HG03558 (cell line): ENCODE measurements around the gene MSL3B.
"Not testable (repeated sequence)": the region's sequence is repeated elsewhere in the genome, so short reads cannot be mapped to it uniquely, and the experiment has no call there.

ENCODE experiments used
- ATAC-seq: cut with Tn5 transposase; IDR thresholded peaks from one replicate; pipeline ENCODE4 v1.9.1; 2021; ENCODE audit warnings: moderate number of reproducible peaks; ENCODE audit not compliant: unreplicated experiment; ENCODE audit errors: extremely low read depth

The MSL3B gene

GRCh38 chr2:233867993-233868532 lies at the start of gene MSL3B:
Gene MSL3B, minus strand, starts transcription at chr2:233868386.
- no peak for ATAC-seq

GRCh38 chr2:233917116-233917515 lies 48.9 kb upstream of the MSL3B start, which contains the start of gene TRPM8:
Gene TRPM8, plus strand, starts transcription at chr2:233917373. Its CDS starts 9,165 bp downstream, at chr2:233926538.
- ATAC-seq, result no peak

GRCh38 chr2:233915128-233915527 lies 46.9 kb upstream of the MSL3B start:
- ATAC-seq, result no peak

GRCh38 chr2:233912691-233913423 lies 44.7 kb upstream of the MSL3B start:
- ATAC-seq, result no peak

- ATAC-seq, result no peak
Measured at GRCh38 chr2:233907627-233908026, 39.4 kb upstream of the MSL3B start.

GRCh38 chr2:233905945-233906344 lies 37.8 kb upstream of the MSL3B start:
- no peak for ATAC-seq

- ATAC-seq, result no peak
Measured at GRCh38 chr2:233901884-233902283, 33.7 kb upstream of the MSL3B start.

- ATAC-seq, result no peak
Measured at GRCh38 chr2:233901367-233901766, 33.2 kb upstream of the MSL3B start.

- ATAC-seq, result not testable (repeated sequence)
Measured at GRCh38 chr2:233896253-233896652, 28.1 kb upstream of the MSL3B start.

GRCh38 chr2:233892793-233893192 lies 24.6 kb upstream of the MSL3B start:
- no peak for ATAC-seq

- ATAC-seq, result no peak
Measured at GRCh38 chr2:233882353-233882752, 14.2 kb upstream of the MSL3B start.

- not testable (repeated sequence) for ATAC-seq
Measured at GRCh38 chr2:233872125-233872524, 3.9 kb upstream of the MSL3B start.

GRCh38 chr2:233871432-233871831 lies 3.2 kb upstream of the MSL3B start:
- ATAC-seq, result no peak

- ATAC-seq, result no peak
Measured at GRCh38 chr2:233866479-233866878, 1.7 kb downstream of the MSL3B start.

- ATAC-seq, result no peak
Measured at GRCh38 chr2:233865838-233866237, 2.3 kb downstream of the MSL3B start.

- no peak for ATAC-seq
Measured at GRCh38 chr2:233862261-233862768, 5.9 kb downstream of the MSL3B start.

- ATAC-seq, result no peak
Measured at GRCh38 chr2:233858331-233858730, 9.9 kb downstream of the MSL3B start.

- ATAC-seq, result no peak
Measured at GRCh38 chr2:233857511-233858141, 10.6 kb downstream of the MSL3B start.

GRCh38 chr2:233856184-233856583 lies 12.0 kb downstream of the MSL3B start:
- ATAC-seq, result no peak

GRCh38 chr2:233855345-233855744 lies 12.8 kb downstream of the MSL3B start:
- ATAC-seq, result no peak

- ATAC-seq, result peak; percentile 75
Measured at GRCh38 chr2:233854241-233854981, 13.8 kb downstream of the MSL3B start, which contains the start of gene HJURP. Gene HJURP, minus strand, starts transcription at chr2:233854535. Its CDS starts 35 bp downstream, at chr2:233854500.
